Liver (tissue), 9 donors: ENCODE measurements around the gene PLCG2. TPM values are rescaled to one million over a fixed set of nuclear protein-coding genes. Genes with fewer than 3 reads are reported as not detected.

Source experiments
- DNase-seq: peaks from one replicate; pipeline ENCODE4 v3.0.0-alpha.2; 2017; ENCODE audit warnings: low spot score
- H3K27ac ChIP-seq, 2 donors: one replicate each; pipeline ENCODE4 v1.7.0; 2013; ENCODE audit warnings: inconsistent platforms in 2 of 2, low read length in 2 of 2, control low read depth in 1 of 2, low read depth in 1 of 2, mild to moderate bottlenecking in 1 of 2
- H3K27me3 ChIP-seq, 4 donors: one replicate each; pipeline versions ENCODE4 v1.6.1 to v1.7.0; 2013; ENCODE audit warnings: low read length in 3 of 4, inconsistent platforms in 1 of 4, mild to moderate bottlenecking in 1 of 4, moderate library complexity in 1 of 4; ENCODE audit not compliant: control insufficient read depth in 4 of 4, insufficient read depth in 4 of 4
- H3K36me3 ChIP-seq, 4 donors: one replicate each; pipeline versions ENCODE4 v1.6.1 to v1.7.0; 2013; ENCODE audit warnings: low read length in 3 of 4, mild to moderate bottlenecking in 3 of 4, low read depth in 1 of 4, moderate library complexity in 1 of 4; ENCODE audit not compliant: control insufficient read depth in 4 of 4, insufficient read depth in 3 of 4
- H3K4me1 ChIP-seq, 4 donors: one replicate each; pipeline versions ENCODE4 v1.6.1 to v1.7.0; 2013; ENCODE audit warnings: low read length in 3 of 4, mild to moderate bottlenecking in 3 of 4, moderate library complexity in 1 of 4; ENCODE audit not compliant: control insufficient read depth in 4 of 4, insufficient read depth in 4 of 4
- H3K4me3 ChIP-seq, 3 donors: one replicate each; pipeline versions ENCODE4 v1.6.1 to v1.7.0; 2013; ENCODE audit warnings: low read length in 3 of 3, control low read depth in 1 of 3, low read depth in 1 of 3, mild to moderate bottlenecking in 1 of 3
- H3K9ac ChIP-seq, 2 donors: one replicate each; pipeline ENCODE4 v1.7.0; 2013; ENCODE audit warnings: low read length in 2 of 2, mild to moderate bottlenecking in 2 of 2, moderate library complexity in 2 of 2, control low read depth in 1 of 2, low read depth in 1 of 2
- H3K9me3 ChIP-seq, 4 donors: one replicate each; pipeline versions ENCODE4 v1.6.1 to v1.7.0; 2013; ENCODE audit warnings: low read length in 3 of 4; ENCODE audit not compliant: control insufficient read depth in 4 of 4
- ATF3 ChIP-seq: IDR thresholded peaks from 2 replicates; pipeline ENCODE4 v1.6.1; 2016; ENCODE audit warnings: antibody characterized with exemption
- CTCF ChIP-seq: fragments of 150-350 bp; IDR thresholded peaks from 2 replicates; pipeline ENCODE4 v1.5.1; 2017; ENCODE audit warnings: improper control_type of control experiment, low read depth, low read length; ENCODE audit not compliant: missing input control
- EGR1 ChIP-seq, 2 donors: IDR thresholded peaks; 2 replicates each; pipeline ENCODE4 v1.6.1; 2016 to 2018; ENCODE audit warnings: antibody characterized with exemption in 2 of 2, low read depth in 2 of 2
- FOXA1 ChIP-seq: IDR thresholded peaks from 2 replicates; pipeline ENCODE4 v1.6.1; 2016; ENCODE audit warnings: antibody characterized with exemption
- FOXA2 ChIP-seq: IDR thresholded peaks from 2 replicates; pipeline ENCODE4 v1.6.1; 2016; ENCODE audit warnings: antibody characterized with exemption
- HNF4A ChIP-seq, 2 donors: conservative IDR thresholded peaks; 2 replicates each; pipeline ENCODE4 v1.6.1; 2016; ENCODE audit warnings: antibody characterized with exemption in 2 of 2, mild to moderate bottlenecking in 2 of 2
- HNF4G ChIP-seq: IDR thresholded peaks from 2 replicates; pipeline ENCODE4 v1.6.1; 2016; ENCODE audit warnings: antibody characterized with exemption
- JUND ChIP-seq, 2 donors: IDR thresholded peaks; 2 replicates each; pipeline ENCODE4 v1.6.1; 2016; ENCODE audit warnings: antibody characterized with exemption in 2 of 2
- MAX ChIP-seq: IDR thresholded peaks from 2 replicates; pipeline ENCODE4 v1.6.1; 2016; ENCODE audit warnings: antibody characterized with exemption
- NR2F2 ChIP-seq: IDR thresholded peaks from 2 replicates; pipeline ENCODE4 v1.6.1; 2016; ENCODE audit warnings: antibody characterized with exemption
- RAD21 ChIP-seq, 2 donors: IDR thresholded peaks; 2 replicates each; pipeline ENCODE4 v1.6.1; 2016; ENCODE audit warnings: antibody characterized with exemption in 2 of 2, mild to moderate bottlenecking in 2 of 2
- RXRA ChIP-seq, 2 donors: IDR thresholded peaks; 2 replicates each; pipeline ENCODE4 v1.6.1; 2017 to 2018; ENCODE audit warnings: antibody characterized with exemption in 2 of 2, mild to moderate bottlenecking in 1 of 2
- SP1 ChIP-seq: IDR thresholded peaks from 2 replicates; pipeline ENCODE4 v1.6.1; 2018; ENCODE audit warnings: antibody characterized with exemption, mild to moderate bottlenecking
- TAF1 ChIP-seq: conservative IDR thresholded peaks from 2 replicates; pipeline ENCODE4 v1.6.1; 2016; ENCODE audit warnings: antibody characterized with exemption, mild to moderate bottlenecking
- ZBTB33 ChIP-seq: IDR thresholded peaks from 2 replicates; pipeline ENCODE4 v1.6.1; 2016; ENCODE audit warnings: antibody characterized with exemption
- WGBS: extraction: QIAGEN DNeasy Blood & Tissue Kit; methylation state at CpG from one replicate; pipeline ENCODE4 v1.1.7; 2013; 5-methylcytosine and 5-hydroxymethylcytosine counted together
- polyA plus RNA-seq, 2 donors: library from polyadenylated mRNA; stranded (reverse) in 1 of 2; unstranded in 1 of 2; fragments of 200-250 nt in 1 of 2; fragments of >200 nt in 1 of 2; fragmentation: Nextera tagmentation in 1 of 2; extraction: Ambion mirVana in 1 of 2; gene quantifications; one replicate each; pipeline versions ENCODE4 v1.2.1 to v1.2.3, GENCODE V29; 2013 to 2015
- total RNA-seq, 2 donors: library from RNA; depleted of rRNA; stranded (reverse); fragments of >200 nt; gene quantifications; one replicate each; pipeline ENCODE4 v1.2.3, GENCODE V29; 2014
- donor health status: healthy.
- donor health status: healthy.
- donor health status: healthy.
- donor health status: healthy.
- donor health status: healthy.

Gene PLCG2
- total and polyA plus RNA-seq, 4 donors = 7.1 to 21.6 (median 15.8) TPM

- no peak for TF ChIP-seq MAX
- TF ChIP-seq FOXA2 = no peak
- no peak for TF ChIP-seq FOXA1
- TF ChIP-seq HNF4A (conservative IDR thresholded peaks at IDR 0.05) = no peak
- TF ChIP-seq CTCF = no peak
- TF ChIP-seq RXRA (IDR thresholded peaks at IDR 0.05) = no peak
These were observed 69.3 kb downstream of the PLCG2 start (continued) for GRCh38 chr16:81848306-81848853.

GRCh38 chr16:81850197-81850944 is 71.3 kb downstream of the PLCG2 start:
- no peaks in the 10 kb centered on the region for H3K9me3 ChIP-seq
- no peaks in the 10 kb centered on the region for H3K36me3 ChIP-seq
- no peaks in the 10 kb centered on the region for H3K27me3 ChIP-seq
- whole genome bisulfite sequencing = 78% methylated on average over 10 of the region's 10 CpGs
- TF ChIP-seq TAF1 = no peak
- TF ChIP-seq JUND (IDR thresholded peaks at IDR 0.05) = no peak
- no peak for TF ChIP-seq ZBTB33
- no peak for TF ChIP-seq HNF4G
- TF ChIP-seq FOXA2 = no peak
- no peak overlapping the region for H3K27ac ChIP-seq
- DNase-seq = no peak
- no peak overlapping the region for H3K9ac ChIP-seq
- no peaks in the 10 kb centered on the region for H3K4me1 ChIP-seq
- H3K4me3 ChIP-seq = no peak overlapping the region

- no peaks in the 10 kb centered on the region for H3K4me1 ChIP-seq
- DNase-seq = no peak
- no peaks in the 10 kb centered on the region for H3K9me3 ChIP-seq
- no peak for TF ChIP-seq TAF1
- H3K27ac ChIP-seq = no peak overlapping the region
- H3K4me3 ChIP-seq = no peak overlapping the region
- H3K36me3 ChIP-seq = peaks cover 0 to 3% (median 1%) of the 10 kb centered on the region in 4 donors
- H3K9ac ChIP-seq = no peak overlapping the region
- WGBS = 90% methylated on average over 2 of the region's 2 CpGs
- no peaks in the 10 kb centered on the region for H3K27me3 ChIP-seq
These were observed 73.3 kb downstream of the PLCG2 start for GRCh38 chr16:81852347-81852746.

GRCh38 chr16:81855552-81856153 is 76.6 kb downstream of the PLCG2 start:
- H3K9ac ChIP-seq = no peak overlapping the region
- no peaks in the 10 kb centered on the region for H3K9me3 ChIP-seq
- WGBS = 93% methylated on average over 8 of the region's 8 CpGs
- no peak for DNase-seq
- TF ChIP-seq JUND (IDR thresholded peaks at IDR 0.05) (no peak), ZBTB33 (no peak), NR2F2 (no peak), EGR1 (IDR thresholded peaks at IDR 0.05; ENCODE audit: low read depth in 2 of 2) (no peak), CTCF (no peak), FOXA1 (no peak), FOXA2 (no peak), ATF3 (no peak), SP1 (no peak), HNF4A (conservative IDR thresholded peaks at IDR 0.05) (no peak), TAF1 (no peak), RAD21 (IDR thresholded peaks at IDR 0.05) (no peak)
- H3K27ac ChIP-seq = no peak overlapping the region
- no peaks in the 10 kb centered on the region for H3K27me3 ChIP-seq
- H3K36me3 ChIP-seq = peaks cover 0 to 3% (median 1%) of the 10 kb centered on the region in 4 donors
- peaks cover 0 to 4% (median 0%) of the 10 kb centered on the region in 4 donors for H3K4me1 ChIP-seq
- H3K4me3 ChIP-seq = no peak overlapping the region
